Naive thymus-derived CD8-positive, alpha-beta T cell (primary cell): ENCODE data around the gene CHRNA10. TPM values are rescaled to one million over a fixed set of nuclear protein-coding genes. Genes with fewer than 3 reads are reported as not detected.

ENCODE experiments used
- ATAC-seq, 2 donors: fragments of 150-1000 bp; cut with Tn5 transposase in 1 of 2; sonication (Bioruptor Pico), chemical (Tn5 transposase) in 1 of 2; 1 replicate in 1 of 2; 2 replicates in 1 of 2; pipeline ENCODE4 v1.10.0; 2021; ENCODE audit warnings: mild to moderate bottlenecking in 2 of 2, moderate library complexity in 2 of 2
- POLR2A ChIA-PET: fragments of 350-600 bp; sonication (Branson Sonifier 250); formaldehyde crosslinking; loops from one replicate; lab custom pipeline; 2021; ENCODE audit warnings: antibody characterized with exemption; lab: Charles Lee
- DNase-seq, 10 donors: peaks; one replicate each; pipeline versions ENCODE4 v3.0.0 to v3.0.0-alpha.2; 2020 to 2022
- H3K27ac Mint-ChIP-seq, 10 donors: one replicate each; pipeline ENCODE4 v1.8.0; 2020 to 2022; ENCODE audit warnings: mild to moderate bottlenecking in 10 of 10, mixed read lengths in 10 of 10, moderate library complexity in 4 of 10, inconsistent platforms in 1 of 10
- H3K27me3 Mint-ChIP-seq, 5 donors: one replicate each; pipeline ENCODE4 v1.8.0; 2021 to 2022; ENCODE audit warnings: mixed read lengths in 5 of 5
- H3K36me3 Mint-ChIP-seq, 3 donors: one replicate each; pipeline ENCODE4 v1.8.0; 2020 to 2022; ENCODE audit warnings: mixed read lengths in 3 of 3, mild to moderate bottlenecking in 2 of 3, inconsistent platforms in 1 of 3
- H3K4me1 Mint-ChIP-seq, 4 donors: one replicate each; pipeline ENCODE4 v1.8.0; 2021 to 2022; ENCODE audit warnings: mixed read lengths in 4 of 4
- H3K4me3 Mint-ChIP-seq, 10 donors: one replicate each; pipeline ENCODE4 v1.8.0; 2020 to 2022; ENCODE audit warnings: mild to moderate bottlenecking in 10 of 10, mixed read lengths in 10 of 10, moderate library complexity in 6 of 10, inconsistent platforms in 1 of 10
- H3K9me3 Mint-ChIP-seq, 9 donors: one replicate each; pipeline ENCODE4 v1.8.0; 2020 to 2022; ENCODE audit warnings: mixed read lengths in 9 of 9, mild to moderate bottlenecking in 3 of 9, inconsistent platforms in 1 of 9, moderate library complexity in 1 of 9
- polyA plus RNA-seq, 3 donors: library from polyadenylated mRNA; unstranded; fragments of 300-500 nt; fragmentation: Illumina TruSeq; gene quantifications; one replicate each; pipeline ENCODE4 v1.2.3, GENCODE V29; 2021
- total RNA-seq, 8 experiments: library from RNA in 2 of 8; stranded (reverse) in 2 of 8; gene quantifications; one replicate each; pipeline ENCODE4 v1.2.3 and lab custom pipeline; 2021 to 2026

Gene CHRNA10
- total and polyA plus RNA-seq, 5 experiments from 2014 or later = 0.15 to 5.1 (median 2.0) TPM; not detected in 1

DNA sequence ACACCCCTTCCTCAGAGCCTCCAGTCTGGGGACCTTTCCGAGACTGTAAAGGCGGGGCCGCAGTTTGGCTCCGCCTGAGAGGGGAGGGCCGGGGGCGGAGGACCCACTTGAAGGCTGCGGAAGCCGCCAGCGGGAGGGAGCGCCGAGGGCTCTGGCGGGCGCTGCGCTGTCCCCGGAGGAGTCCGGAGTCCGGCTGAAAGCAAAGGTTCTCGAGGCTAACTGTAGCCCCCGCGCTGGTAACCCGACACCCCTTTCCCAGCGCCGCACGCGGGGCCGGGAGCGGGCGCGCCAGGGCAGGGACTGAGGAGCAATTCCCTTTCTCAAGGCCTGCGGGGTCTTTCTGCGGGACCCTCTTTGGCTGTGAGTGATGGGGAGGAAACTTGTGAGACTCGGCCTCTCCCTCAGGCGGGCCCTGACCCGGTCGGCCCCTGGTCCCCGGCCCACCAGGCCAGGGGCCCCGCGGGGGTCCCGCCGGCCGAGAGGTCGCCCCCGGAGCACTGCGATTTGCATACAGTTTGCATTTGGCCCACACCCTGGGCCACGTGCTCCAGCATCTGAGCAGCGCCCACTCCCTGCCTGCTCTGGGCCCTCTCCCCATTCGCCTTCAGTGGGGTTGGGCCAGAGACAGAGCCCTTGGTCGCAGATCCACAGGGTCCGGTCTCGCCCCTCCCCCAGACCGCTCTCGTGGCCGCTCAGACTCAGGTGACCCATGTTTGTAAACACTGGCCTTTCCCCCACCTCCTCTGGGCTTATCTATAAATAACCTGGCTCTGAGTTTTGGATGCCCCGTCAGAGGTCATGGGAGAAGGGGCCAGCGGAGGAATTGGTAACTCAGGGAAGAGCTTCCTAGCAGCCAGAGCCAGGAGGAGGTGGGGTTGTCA is 28.9 kb downstream of the CHRNA10 start:
- Mint-ChIP-seq H3K36me3 (peaks cover 0 to 2% (median 0%) of the 10 kb centered on the region in 3 donors), H3K4me1 (peaks cover 6 to 20% (median 13%) of the 10 kb centered on the region in 4 donors), H3K27ac (peak overlapping the region in 4 of 10 donors; percentile 27 to 76 (median 54)), H3K4me3 (peak overlapping the region; percentile 76 to 87 (median 82)), H3K9me3 (no peaks in the 10 kb centered on the region), H3K27me3 (peaks cover 19 to 44% (median 32%) of the 10 kb centered on the region in 5 donors)
- peak; percentile 95 to 98 for ATAC-seq
- DNase-seq = peak; percentile 53 to 81 (median 68)
- POLR2A ChIA-PET = no interaction called here

DNA sequence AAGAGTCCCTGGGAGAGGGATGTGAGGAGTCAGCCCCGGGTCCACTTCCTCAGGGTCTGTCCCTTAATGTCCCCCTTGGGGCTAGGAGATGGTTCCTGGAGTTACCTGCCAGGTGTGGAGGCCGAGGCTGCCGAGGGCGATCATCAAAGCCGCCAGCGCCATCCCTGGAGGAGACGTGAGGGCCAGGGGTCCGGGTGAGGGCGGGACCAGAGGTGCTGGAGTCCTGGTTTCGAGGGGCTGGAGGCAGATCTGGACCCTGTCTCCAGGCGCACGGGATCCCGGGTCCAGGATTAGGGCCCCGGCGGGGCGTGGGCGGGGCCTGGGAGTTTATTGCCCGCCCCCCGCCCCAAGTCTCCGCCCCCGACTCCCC is 29.5 kb downstream of the CHRNA10 start, which contains the start of gene ART5:
Gene ART5 (minus strand): TSS at position 292 of the 370 bp plus-strand sequence. CDS start 130 bp downstream, at position 162.
- peak within 1 kb of the TSS in 6 of 10 donors; percentile 27 to 76 (median 64) for H3K27ac Mint-ChIP-seq

DNA sequence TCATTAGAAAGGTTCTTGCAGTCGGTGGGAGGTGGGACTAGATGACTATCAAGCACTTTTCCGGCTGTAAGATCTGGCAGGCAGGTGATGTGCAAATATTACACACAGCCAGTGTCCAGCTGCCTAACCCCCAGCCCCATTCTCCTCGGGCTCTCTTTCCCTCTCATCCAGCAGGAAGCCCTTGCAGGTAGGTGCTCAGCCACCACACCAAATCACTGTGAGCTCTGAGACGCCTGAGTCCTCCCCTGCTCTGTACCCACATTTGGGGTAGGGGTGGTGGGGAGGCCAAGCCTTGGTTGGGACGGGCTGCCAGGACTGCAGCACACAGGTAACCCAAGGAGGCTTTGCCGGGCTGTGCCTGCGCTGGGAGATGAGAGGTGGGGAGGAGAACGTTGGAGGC is 30.0 kb downstream of the CHRNA10 start:
- ATAC-seq = no peak
- H3K27me3 Mint-ChIP-seq = peaks cover 19 to 45% (median 25%) of the 10 kb centered on the region in 5 donors
- peaks cover 8 to 20% (median 13%) of the 10 kb centered on the region in 4 donors for H3K4me1 Mint-ChIP-seq
- H3K36me3 Mint-ChIP-seq = peaks cover 0 to 2% (median 0%) of the 10 kb centered on the region in 3 donors
- POLR2A ChIA-PET = no interaction called here
- H3K9me3 Mint-ChIP-seq = no peaks in the 10 kb centered on the region
- peak overlapping the region in 2 of 10 donors; percentile 61 to 68 for H3K27ac Mint-ChIP-seq
- peak in 1 of 10 donors; percentile 50 for DNase-seq
- H3K4me3 Mint-ChIP-seq = peak overlapping the region; percentile 54 to 89 (median 77)

More for the DNA sequence above, 29.5 kb downstream of the CHRNA10 start, which contains the start of gene ART5:
- Mint-ChIP-seq H3K4me3 (peak within 1 kb of the TSS; percentile 76 to 89 (median 82)), H3K9me3 (no peaks in the 10 kb centered on the region), H3K36me3 (peaks cover 0 to 2% (median 0%) of the 10 kb centered on the region in 3 donors), H3K4me1 (peaks cover 6 to 20% (median 13%) of the 10 kb centered on the region in 4 donors), H3K27me3 (peaks cover 19 to 45% (median 30%) of the 10 kb centered on the region in 5 donors)
- no peak for DNase-seq
- POLR2A ChIA-PET = no interaction called here
- ATAC-seq = no peak

DNA sequence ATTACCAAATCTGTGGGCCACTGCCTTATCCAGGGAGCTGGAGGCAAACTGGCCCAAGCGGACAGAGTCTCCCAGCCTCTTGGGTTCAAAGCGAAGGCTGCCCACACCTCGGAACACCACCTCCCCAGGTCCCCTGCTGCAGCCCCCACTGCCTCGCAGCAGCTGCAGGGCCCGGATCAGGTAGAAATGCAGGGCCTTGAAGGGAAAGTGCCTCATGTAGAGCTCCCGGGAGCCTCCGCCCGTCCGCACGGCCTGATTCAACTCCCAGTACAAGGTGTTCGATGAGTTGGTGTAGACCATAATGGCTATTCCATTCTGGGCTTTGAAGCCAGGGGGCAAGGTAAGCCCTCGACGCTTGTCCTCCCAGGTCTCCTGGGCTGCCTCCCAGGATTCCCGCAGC is 31.3 kb downstream of the CHRNA10 start:
- H3K4me1 Mint-ChIP-seq = peaks cover 8 to 20% (median 13%) of the 10 kb centered on the region in 4 donors
- peaks cover 10 to 36% (median 15%) of the 10 kb centered on the region in 5 donors for H3K27me3 Mint-ChIP-seq
- H3K4me3 Mint-ChIP-seq = peak overlapping the region in 2 of 10 donors; percentile 13 to 38
- ATAC-seq = no peak
- peak overlapping the region in 1 of 10 donors; percentile 34 for H3K27ac Mint-ChIP-seq
- H3K36me3 Mint-ChIP-seq = peaks cover 0 to 2% (median 0%) of the 10 kb centered on the region in 3 donors
- POLR2A ChIA-PET = no interaction called here
- no peaks in the 10 kb centered on the region for H3K9me3 Mint-ChIP-seq
- DNase-seq = peak in 1 of 10 donors; percentile 63

DNA sequence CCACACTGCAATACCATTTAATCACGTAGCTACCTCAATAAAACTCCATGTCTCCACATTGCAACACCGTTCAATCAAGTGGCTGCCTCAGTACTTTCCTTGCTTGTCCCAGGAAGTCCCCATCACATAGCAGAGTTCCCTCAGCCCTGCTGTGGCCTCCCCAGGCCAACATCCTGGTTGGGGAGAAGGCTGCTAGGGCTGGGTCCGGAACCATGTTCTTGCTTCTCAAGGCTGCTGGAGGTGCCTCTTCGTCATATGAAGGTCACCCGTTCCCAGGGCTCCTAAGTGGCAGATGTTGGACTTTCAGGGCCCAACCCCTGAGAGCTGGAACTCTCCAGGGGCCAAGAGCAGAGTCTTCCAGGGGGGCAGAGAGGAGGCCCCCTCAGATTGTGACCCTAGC is 32.7 kb downstream of the CHRNA10 start:
- Mint-ChIP-seq H3K27ac (no peak overlapping the region), H3K36me3 (peaks cover 0 to 2% (median 0%) of the 10 kb centered on the region in 3 donors), H3K4me1 (peaks cover 8 to 16% (median 12%) of the 10 kb centered on the region in 4 donors), H3K4me3 (no peak overlapping the region), H3K27me3 (peaks cover 2 to 24% (median 7%) of the 10 kb centered on the region in 5 donors), H3K9me3 (no peaks in the 10 kb centered on the region)
- ATAC-seq (no peak), DNase-seq (peak in 1 of 10 donors; percentile 53)
- POLR2A ChIA-PET = no interaction called here

DNA sequence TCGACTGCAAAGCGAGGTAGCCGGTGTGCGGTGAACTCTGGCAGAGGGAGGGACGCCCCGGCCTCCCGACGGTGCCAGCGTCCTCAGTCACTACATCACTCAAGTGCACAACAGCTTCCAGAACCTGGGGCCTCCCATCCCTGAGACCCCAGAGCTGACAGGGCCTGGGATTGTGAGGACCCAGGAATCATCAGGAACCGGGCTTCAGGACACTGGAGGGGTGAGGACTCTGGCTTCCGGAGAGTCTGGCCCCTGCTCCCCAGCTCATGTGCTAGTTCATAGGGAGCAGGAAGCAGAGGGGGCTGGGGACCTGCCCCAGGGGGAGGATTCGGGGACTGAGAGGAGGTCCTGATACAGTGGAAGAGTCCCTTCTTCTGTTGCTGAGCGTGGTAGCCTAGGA is 34.0 kb downstream of the CHRNA10 start:
- Mint-ChIP-seq H3K27ac (no peak overlapping the region), H3K9me3 (no peaks in the 10 kb centered on the region), H3K4me1 (peaks cover 4 to 7% (median 5%) of the 10 kb centered on the region in 4 donors), H3K4me3 (no peak overlapping the region), H3K27me3 (peaks cover 2 to 15% (median 7%) of the 10 kb centered on the region in 5 donors), H3K36me3 (peaks cover 0 to 2% (median 0%) of the 10 kb centered on the region in 3 donors)
- ATAC-seq (no peak), DNase-seq (no peak)
- POLR2A ChIA-PET = no interaction called here

DNA sequence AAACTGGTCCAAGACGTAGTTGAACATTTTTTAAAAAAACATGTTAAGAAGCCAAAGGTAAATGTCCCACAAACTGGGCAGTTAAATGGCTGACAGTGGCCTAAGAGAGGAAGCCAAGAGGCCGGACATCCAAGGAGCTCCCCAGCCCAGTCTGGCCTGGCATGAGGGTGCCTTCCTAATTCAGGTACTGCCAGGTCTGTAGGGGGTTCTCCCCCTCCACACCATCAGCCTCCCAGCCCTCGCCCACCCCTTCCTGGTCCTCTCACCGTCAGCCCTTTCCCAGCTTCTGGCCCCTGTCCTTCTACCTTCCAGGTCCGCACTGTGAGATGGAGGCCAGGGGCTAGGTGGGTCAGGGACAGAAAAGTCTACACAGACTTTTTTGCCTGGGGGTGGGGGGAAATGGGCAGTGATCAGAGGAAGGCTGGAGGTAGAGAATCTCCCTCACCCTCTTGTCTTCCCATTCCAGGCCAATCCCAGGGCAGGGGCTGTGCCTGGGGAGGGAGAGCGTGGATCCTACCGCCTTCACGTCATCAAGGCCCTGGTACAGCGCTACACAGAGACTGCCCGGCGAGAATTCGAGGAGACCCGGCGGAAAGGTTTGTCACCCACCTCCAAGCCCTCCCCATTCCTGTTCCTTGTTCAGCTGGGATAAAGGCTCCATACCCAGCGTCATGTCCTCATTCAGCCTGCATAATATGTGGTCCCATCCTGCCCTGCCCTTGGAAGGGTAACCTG is 35.4 kb downstream of the CHRNA10 start:
- H3K27ac Mint-ChIP-seq = no peak overlapping the region
- no peak for ATAC-seq
- H3K9me3 Mint-ChIP-seq = no peaks in the 10 kb centered on the region
- H3K4me1 Mint-ChIP-seq = peaks cover 0 to 2% (median 0%) of the 10 kb centered on the region in 4 donors
- POLR2A ChIA-PET = no interaction called here
- H3K36me3 Mint-ChIP-seq = no peaks in the 10 kb centered on the region
- DNase-seq = peak in 1 of 10 donors; percentile 55
- H3K27me3 Mint-ChIP-seq = peaks cover 0 to 15% (median 2%) of the 10 kb centered on the region in 5 donors
- H3K4me3 Mint-ChIP-seq = no peak overlapping the region

DNA sequence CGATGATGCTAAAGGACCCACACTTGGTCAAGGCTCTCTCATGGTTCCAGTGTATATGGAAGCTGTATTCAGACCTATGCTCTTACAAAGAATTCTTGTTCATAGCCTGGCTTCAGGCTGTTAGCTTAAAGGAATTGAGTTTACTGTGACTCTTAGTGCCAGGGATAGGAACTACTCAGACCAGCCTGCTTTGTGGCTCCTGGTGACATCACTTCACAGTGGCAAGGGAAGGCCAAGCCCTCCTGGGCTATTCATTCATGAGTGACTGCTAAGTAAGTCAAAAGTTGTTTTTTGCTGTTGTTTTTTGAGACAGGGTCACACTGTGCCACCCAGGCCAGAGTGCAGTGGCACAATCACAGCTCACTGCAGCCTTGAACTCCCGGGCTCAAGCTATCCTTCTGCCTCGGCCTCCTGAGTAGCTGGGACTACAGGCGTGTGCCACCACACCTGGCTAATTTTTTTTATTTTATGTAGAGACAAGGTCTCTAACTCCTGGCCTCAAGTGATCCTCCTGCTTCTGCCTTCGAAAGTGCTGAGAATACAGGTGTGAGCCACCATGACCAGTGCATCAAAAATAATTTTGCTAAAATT is 39.0 kb downstream of the CHRNA10 start:
- Mint-ChIP-seq H3K36me3 (no peaks in the 10 kb centered on the region), H3K4me3 (no peak overlapping the region), H3K9me3 (no peaks in the 10 kb centered on the region), H3K4me1 (peaks cover 0 to 2% (median 0%) of the 10 kb centered on the region in 4 donors), H3K27ac (no peak overlapping the region), H3K27me3 (peaks cover 0 to 13% (median 3%) of the 10 kb centered on the region in 5 donors)
- no peak for ATAC-seq
- no peak for DNase-seq
- POLR2A ChIA-PET = no interaction called here

DNA sequence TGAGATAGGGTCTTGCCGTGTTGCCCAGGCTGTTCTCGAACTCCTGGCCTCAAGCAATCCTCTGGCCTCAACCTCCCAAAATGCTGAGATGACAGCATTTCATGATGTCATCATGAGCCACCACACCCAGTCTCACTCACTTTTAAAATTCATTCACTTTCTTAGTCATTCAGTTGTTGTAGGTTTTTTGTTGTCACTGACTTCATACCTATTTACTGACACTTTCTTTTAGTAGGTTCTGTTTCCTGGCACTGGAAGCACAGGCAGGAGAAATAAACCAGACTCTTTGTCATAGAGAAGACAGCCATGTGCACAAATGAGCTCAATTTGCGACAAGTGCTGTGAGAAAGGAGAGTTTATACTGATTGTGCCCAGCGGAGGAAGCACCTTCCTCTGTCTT is 39.9 kb downstream of the CHRNA10 start:
- Mint-ChIP-seq H3K27me3 (peaks cover 0 to 6% (median 3%) of the 10 kb centered on the region in 5 donors), H3K9me3 (no peaks in the 10 kb centered on the region), H3K4me1 (peaks cover 5 to 7% (median 5%) of the 10 kb centered on the region in 4 donors), H3K27ac (no peak overlapping the region), H3K4me3 (no peak overlapping the region), H3K36me3 (no peaks in the 10 kb centered on the region)
- POLR2A ChIA-PET = no interaction called here
- ATAC-seq (no peak), DNase-seq (no peak)

DNA sequence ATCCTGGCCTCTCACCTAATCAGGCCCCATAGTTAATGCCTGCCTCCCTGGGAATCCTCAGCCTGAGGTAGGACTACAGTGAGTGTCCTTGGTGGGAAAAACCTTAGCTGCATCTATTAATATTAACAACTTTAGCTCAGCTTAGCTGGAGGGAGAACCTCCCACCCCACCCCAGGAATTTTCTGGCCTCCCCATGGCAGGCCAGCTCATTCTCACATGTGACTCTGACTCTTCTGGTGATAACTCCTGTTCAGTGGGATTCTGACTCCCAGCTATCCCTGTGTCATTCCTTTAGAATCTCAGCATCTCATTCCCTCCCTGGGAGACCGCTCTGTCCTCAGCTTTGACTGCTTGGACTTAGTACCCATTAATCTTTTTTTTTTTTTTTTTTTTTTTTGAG is 43.9 kb downstream of the CHRNA10 start:
- peaks cover 0 to 4% (median 0%) of the 10 kb centered on the region in 5 donors for H3K27me3 Mint-ChIP-seq
- peak overlapping the region in 1 of 10 donors; percentile 32 for H3K27ac Mint-ChIP-seq
- no peaks in the 10 kb centered on the region for H3K9me3 Mint-ChIP-seq
- H3K4me1 Mint-ChIP-seq = peaks cover 5 to 10% (median 7%) of the 10 kb centered on the region in 4 donors
- POLR2A ChIA-PET = no interaction called here
- no peak overlapping the region for H3K4me3 Mint-ChIP-seq
- no peak for ATAC-seq
- no peak for DNase-seq
- no peaks in the 10 kb centered on the region for H3K36me3 Mint-ChIP-seq

DNA sequence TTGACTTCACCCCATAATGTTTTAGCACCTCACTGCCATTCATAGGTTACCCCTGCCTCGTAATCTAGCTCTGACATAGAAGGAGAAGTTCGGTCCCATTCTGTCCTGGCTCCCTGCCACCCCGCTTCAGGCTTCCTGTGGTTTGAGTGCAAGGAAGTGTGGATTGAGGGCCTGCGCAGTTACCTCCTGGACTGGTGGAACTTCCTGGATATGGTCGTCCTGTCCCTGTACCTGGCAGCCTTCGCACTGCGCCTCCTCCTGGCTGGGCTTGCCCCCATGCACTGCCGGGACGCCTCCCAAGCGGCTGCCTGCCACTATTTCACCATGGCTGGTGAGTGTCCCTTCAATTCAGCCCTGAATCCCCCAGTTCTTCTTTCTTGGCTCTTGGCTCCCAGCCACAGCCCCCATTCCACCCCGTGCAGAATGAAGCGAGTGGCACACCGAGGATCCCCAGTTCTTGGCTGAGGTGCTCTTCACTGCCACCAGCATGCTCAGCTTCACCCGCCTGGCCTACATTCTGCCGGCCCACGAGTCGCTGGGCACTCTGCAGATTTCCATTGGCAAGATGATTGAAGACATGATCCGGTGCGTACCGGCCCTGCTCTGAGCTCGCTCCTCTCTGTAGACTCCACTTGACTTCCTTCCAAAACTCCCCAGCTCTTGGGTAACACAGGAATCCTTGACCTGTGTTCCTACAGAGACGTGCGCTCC is 44.8 kb downstream of the CHRNA10 start:
- no peak for DNase-seq
- H3K9me3 Mint-ChIP-seq = no peaks in the 10 kb centered on the region
- H3K4me3 Mint-ChIP-seq = peak overlapping the region in 3 of 10 donors; percentile 5 to 26 (median 24)

More for the DNA sequence above, 44.8 kb downstream of the CHRNA10 start:
- ATAC-seq = peak in 1 of 2 donors; percentile 52
- Mint-ChIP-seq H3K4me1 (peaks cover 5 to 10% (median 7%) of the 10 kb centered on the region in 4 donors), H3K27ac (peak overlapping the region in 5 of 10 donors; percentile 16 to 85 (median 64)), H3K27me3 (peaks cover 0 to 4% (median 0%) of the 10 kb centered on the region in 5 donors), H3K36me3 (no peaks in the 10 kb centered on the region)
- POLR2A ChIA-PET = no interaction called here
